IPS DF 19.7 (cell line): ENCODE results near the gene GP1BB.

Experiments used
- DNase-seq: peaks from one replicate; pipeline ENCODE4 v3.0.0-alpha.2; 2013; ENCODE audit warnings: low read depth, low spot score

The GP1BB gene

DNA sequence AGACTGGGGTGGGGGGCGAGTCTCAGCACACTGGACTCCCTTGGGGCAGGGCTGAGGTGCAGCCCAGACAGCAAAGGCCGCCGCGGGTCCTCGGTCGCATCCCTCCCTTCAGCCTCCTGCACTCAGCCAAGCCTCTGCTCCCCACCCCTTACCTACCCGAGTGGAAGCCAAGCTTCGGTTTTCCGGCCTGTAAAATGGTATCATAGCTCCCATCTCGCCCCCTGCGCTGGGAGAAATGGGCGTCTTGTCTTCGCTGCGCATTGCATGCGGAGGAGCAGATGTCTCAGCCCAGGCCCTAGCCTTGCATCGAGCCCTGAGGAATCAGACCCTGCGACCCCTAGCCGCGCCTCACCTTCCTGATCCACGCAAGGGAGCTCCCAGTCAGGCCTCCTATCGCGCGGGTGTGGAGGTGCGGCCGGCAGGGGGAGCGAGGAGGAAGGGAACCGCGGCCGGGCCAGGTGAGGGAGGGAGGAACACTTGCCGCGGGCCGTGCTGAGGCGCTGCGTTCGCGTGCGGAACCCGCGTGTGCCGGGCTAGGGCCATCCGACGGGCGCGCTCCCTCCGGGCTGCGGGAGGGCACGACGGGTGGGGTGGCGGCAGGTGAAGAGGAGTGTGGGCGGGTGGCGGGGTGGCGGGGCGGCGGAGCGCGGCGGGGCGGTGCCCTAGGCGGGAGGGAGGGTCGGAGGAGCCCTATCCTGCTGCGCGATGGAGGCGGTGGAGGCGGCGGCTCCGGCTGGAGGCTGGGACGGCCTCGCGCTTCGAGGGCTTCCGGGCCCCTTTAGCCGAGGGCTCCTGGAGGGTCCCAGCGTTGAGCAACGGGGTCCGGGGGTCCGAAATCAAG is 33.2 kb downstream of the GP1BB start:
- no peak for DNase-seq

GRCh38 chr22:19757140-19757984 is 34.0 kb downstream of the GP1BB start:
- DNase-seq, result no peak

DNA sequence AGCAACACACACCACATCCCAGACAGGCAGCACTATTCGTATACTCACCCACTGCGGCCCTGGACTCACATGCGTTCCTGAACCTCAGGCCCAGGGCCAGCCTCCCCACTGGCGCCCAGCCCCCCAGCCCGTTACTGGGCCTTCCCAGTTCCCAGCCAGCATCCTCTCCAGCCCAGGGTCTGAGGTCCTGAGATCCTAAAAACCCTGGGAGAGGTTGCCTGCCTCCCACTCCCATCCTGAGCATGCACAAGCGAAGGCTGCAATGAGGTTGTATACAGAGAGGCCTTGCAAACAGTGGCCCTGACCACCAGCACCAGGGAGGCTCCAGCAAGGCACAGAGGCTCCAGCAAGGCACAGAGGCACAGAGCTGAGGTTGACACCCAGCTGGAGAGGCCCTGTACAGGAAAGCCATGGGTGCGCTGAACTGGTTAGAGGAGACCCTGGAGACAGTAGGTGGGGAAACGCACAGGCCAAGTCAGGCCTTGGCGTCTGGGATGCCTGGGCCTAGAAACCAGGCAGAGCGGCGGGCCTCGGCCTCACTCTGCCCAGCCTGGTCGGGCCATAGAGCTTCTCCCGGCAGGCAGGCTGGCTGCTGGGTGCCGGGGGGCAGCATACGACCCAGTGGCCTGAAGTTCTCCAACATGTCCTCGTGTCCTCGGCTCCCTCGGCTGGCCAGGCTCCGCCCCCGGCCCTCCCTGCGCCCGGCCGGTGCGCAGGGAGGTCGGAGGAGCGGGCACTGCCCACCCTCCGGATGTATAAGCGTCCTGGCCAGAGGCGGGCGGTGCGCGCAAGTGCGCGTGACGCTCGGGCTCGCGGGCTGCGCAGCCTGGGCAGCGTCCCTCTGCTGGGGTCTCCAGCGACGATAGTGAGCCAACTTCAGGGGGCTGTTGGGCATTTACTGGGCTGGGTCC is 34.9 kb downstream of the GP1BB start:
- no peak for DNase-seq

GRCh38 chr22:19758896-19759426 is 35.6 kb downstream of the GP1BB start:
- DNase-seq, result no peak

DNA sequence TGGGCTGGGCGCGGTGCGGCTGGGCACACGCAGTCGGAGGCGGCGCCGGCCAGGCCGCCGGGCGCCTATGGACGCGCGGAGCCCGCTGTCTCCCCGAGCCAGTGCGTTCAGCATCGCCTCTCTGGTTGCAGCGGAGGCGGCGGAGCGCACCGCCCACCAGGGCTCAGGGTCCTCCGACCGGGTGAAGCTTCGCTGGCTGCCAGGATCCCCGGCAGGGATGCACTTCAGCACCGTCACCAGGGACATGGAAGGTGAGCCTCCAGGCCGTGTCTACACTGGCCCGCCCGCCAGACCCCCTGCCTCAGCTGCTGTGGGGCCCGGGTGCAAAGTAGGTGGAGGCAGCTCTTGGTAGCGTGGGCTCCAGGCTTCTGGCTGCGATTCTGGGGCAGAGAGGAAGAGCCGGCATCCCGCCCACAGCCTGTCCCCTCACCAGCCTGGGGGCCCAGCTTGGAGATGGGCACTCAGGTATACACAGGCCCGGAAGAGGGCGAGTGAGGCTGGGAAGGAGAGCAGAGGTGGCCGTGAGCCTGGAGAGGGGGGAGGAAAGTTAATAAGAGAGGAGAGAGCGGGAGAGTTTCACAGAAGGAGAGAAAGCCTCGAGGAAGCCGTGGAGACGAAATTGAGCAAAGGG is 36.2 kb downstream of the GP1BB start:
- DNase-seq, result no peak

- DNase-seq, result no peak
These were observed 37.0 kb downstream of the GP1BB start, which contains the start of gene TBX1 for GRCh38 chr22:19760058-19760950. TSS of gene TBX1 (plus strand) at chr22:19760778. CDS start at chr22:19760844, 66 bp downstream.

DNA sequence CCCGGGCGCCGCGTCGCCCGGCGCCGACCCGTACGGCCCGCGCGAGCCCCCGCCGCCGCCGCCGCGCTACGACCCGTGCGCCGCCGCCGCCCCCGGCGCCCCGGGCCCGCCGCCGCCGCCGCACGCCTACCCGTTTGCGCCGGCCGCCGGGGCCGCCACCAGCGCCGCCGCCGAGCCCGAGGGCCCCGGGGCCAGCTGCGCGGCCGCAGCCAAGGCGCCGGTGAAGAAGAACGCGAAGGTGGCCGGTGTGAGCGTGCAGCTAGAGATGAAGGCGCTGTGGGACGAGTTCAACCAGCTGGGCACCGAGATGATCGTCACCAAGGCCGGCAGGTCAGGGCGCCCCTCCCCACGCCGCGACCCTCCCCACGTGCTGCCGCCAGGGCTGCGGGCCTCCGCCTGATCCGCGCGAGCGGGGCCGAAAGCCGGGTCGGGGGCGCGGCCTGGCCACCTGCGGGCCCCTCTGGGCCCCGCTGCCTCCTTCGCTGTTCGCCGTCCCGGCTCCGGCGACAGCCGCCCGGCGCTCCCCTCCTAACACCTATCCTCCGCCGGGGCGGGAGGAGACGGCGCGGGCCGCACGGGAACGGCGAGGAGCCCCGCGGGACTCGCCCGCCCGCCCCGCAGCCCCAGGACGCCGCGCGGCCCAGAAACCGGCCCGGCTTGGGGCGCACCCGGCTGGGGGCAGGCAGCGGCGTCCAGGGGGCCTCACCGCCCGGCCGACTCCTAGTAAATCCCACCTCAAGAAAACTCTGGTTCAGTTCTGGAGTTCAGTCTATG is 37.8 kb downstream of the GP1BB start:
- no peak for DNase-seq

DNA sequence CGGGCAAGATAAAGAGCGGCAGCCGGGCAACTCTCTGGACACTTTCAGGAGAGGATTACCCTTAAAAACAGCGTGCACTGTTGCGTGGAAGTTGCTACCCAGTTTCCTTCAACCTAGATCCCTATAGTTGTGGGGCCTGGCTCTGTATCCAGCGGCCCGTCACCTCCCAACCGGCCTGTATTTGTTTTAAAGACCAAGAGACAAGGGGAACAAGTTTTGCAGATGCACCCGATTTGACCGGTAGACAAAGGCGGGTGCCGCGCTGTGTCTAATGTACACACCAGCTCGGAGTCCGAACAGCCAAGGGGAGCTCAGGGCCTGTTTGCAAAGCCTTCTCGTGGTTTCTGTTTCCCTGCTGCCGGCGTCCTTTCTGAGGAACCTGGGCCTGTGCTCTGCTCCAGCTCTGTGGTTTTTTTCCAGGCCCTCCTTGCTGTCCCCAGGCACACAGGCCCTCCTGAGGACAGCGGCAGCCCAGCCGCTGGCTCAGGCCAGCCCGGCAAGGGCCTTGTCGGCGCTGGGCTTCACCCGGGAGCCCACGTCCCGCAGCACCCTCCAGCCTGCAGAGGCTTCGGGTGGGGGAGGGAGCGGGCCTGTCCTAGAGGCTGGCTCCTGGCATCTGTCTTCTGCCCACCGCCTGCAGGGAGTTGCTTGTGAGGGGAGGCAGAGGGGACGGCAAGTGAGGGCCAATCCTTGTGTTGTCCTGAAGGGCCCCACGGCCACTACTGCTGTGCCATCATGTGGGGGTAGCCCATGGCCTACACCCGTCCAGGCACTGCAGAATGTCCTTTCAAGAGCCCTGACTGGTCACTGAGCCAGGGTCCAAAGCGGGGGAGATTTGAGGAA is 38.6 kb downstream of the GP1BB start:
- no peak for DNase-seq

DNA sequence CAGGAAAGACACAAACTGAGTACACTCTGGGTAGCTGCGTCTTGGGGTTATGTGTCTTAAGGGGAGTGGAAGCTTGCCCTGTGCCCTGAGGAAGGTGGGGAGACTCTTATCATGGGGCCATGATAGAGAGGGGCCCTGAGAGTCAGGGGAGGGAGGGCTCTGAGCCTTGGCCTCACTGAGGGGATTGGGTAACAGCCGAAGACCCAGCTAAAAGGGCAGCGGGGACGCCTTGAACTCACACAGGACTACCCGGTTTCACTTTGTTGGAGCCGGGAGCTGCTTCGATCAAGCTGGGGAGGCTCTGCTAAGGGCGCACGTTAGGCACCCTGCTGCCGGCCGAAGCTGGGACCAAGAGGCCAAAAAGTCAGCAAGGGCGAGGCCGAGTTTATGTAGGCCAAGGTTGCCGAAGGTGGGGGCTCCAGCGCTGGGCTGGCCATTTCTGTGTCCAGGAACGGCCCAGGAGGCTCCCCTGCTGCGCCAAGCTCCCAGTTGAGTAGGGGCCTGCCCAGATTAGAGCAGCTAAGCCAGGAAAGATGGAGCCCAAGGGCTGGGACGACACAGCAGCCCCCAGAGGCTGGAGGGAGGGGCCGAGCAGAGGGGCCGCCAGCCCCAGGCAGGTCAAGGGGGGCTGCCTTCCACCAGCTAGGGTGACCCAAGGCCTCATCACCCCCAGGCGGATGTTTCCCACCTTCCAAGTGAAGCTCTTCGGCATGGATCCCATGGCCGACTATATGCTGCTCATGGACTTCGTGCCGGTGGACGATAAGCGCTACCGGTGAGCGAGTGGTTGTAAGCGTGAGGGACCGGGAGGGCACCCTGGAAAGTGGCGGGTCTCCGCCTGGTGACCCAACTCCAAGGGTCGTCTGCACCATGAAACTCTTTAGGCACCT is 39.5 kb downstream of the GP1BB start:
- no peak for DNase-seq

GRCh38 chr22:19763458-19764298 is 40.3 kb downstream of the GP1BB start:
- no peak for DNase-seq

- no peak for DNase-seq
These were observed 40.9 kb downstream of the GP1BB start for GRCh38 chr22:19764299-19764593.

DNA sequence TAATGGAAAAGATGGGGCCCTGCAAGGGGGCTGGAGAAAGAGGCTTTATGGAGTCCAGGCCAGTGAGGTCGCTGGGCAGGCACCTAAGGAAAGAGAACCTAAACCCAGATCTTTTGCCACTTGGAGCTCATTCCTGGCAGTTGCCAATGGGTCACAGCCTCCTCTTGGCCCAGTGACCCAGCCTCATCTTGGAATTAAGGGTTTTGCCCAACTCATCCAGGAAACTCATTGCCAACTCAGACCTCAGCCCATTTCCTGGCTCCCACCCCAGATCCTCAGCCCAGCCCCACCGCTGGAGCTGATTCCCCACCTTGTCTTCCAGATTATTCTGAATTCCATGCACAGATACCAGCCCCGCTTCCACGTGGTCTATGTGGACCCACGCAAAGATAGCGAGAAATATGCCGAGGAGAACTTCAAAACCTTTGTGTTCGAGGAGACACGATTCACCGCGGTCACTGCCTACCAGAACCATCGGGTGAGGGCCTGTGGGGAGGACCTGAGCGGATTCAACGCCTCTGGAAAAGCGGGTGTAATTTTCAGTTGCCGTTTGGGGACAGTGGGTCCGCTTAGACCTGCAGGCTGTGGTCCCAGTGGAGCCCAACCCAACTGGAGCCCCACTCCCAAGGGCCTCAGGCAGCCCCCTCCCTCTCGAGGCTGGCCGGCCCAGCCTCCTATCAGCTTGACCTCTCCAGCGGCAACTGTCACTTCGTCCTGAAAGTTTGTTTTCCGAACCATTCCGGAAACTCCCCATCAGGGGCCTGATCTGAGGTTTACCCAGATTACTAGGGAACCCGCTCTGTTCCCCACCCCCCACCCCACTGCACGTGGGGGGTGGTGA is 41.5 kb downstream of the GP1BB start:
- no peak for DNase-seq

DNA sequence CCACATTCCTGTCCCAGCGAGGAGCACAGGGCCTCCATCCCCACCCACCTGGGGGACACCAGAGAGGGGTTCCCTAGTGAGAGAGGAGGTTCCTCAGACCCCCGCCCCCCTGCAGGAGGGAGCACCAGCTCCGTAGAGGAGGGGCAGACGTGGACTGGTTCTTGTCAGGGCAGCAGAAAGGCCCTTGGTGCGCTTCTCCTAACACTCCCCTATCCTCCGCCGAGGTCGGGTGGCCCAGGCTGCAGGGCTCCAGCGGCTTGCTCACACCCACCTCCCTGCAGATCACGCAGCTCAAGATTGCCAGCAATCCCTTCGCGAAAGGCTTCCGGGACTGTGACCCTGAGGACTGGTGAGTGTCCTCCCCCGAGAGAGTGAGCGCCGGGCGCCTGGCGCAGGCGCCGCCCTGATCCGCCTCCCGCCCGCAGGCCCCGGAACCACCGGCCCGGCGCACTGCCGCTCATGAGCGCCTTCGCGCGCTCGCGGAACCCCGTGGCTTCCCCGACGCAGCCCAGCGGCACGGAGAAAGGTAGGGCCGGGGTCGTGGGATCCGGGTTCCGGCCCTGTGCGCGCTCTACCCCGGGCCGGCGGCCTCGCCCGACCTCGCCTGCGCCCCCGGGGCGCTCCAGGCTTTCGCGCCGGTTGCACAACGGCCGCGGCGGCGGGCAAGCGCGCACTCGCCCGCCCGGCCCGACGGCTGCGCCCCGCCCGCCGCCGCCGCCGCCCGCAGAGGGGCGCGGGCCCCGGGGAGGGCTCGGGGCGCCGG is 42.3 kb downstream of the GP1BB start:
- DNase-seq, result no peak

GRCh38 chr22:19766240-19766510 is 42.8 kb downstream of the GP1BB start:
- no peak for DNase-seq
